ENCODE measurements around the gene FMNL3.

DNA sequence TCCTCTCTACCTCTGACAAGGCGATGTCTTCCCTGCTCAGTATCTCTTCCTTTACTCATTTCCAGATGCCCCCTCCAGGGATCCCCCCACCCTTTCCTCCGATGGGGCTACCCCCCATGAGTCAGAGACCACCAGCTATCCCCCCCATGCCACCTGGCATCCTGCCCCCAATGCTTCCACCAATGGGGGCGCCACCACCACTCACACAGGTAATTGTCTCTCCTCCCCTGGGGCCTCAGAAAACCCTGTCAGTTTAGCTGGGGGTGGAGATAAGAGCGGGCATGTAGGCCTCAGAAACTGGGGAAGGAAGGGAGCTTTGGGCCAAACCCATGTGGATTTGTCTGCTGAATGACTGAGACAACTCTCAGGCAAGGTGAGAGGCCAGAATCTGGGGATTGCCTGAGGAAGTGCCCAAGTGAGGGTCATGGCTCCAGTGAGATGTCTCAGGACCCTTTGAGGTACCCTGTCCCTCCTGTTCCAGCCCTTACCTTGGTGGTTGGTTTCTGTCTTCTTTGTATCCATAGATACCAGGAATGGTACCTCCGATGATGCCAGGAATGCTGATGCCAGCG is 75.8 kb downstream of the FMNL3 start:
- TF ChIP-seq, protein P1, sequence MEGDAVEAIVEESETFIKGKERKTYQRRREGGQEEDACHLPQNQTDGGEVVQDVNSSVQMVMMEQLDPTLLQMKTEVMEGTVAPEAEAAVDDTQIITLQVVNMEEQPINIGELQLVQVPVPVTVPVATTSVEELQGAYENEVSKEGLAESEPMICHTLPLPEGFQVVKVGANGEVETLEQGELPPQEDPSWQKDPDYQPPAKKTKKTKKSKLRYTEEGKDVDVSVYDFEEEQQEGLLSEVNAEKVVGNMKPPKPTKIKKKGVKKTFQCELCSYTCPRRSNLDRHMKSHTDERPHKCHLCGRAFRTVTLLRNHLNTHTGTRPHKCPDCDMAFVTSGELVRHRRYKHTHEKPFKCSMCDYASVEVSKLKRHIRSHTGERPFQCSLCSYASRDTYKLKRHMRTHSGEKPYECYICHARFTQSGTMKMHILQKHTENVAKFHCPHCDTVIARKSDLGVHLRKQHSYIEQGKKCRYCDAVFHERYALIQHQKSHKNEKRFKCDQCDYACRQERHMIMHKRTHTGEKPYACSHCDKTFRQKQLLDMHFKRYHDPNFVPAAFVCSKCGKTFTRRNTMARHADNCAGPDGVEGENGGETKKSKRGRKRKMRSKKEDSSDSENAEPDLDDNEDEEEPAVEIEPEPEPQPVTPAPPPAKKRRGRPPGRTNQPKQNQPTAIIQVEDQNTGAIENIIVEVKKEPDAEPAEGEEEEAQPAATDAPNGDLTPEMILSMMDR (IDR thresholded peaks at IDR 0.05): no peak
- TF ChIP-seq POLR2A (IDR thresholded peaks at IDR 0.05) (no peak), POLR2AphosphoS5 (IDR thresholded peaks at IDR 0.05) (no peak)
